PFSK-1 (cell line): ENCODE data around the gene GPBP1.

Experiments
- POLR2AphosphoS5 ChIP-seq: IDR thresholded peaks from 2 replicates; pipeline ENCODE4 v1.6.1; 2012; ENCODE audit warnings: low read depth, mild to moderate bottlenecking, control low read depth, low read length, moderate library complexity
- SIN3A ChIP-seq: IDR thresholded peaks from 2 replicates; pipeline ENCODE4 v1.6.1; 2012; ENCODE audit warnings: mild to moderate bottlenecking, low read length, moderate library complexity, borderline replicate concordance; ENCODE audit not compliant: insufficient read depth
- TAF1 ChIP-seq: IDR thresholded peaks from 2 replicates; pipeline ENCODE4 v1.6.1; 2012; ENCODE audit warnings: low read length, control low read depth, borderline replicate concordance; ENCODE audit not compliant: insufficient read depth
- TF ChIP-seq, protein P1 (sequence below), 2 experiments: IDR thresholded peaks; 2 replicates each; pipeline versions ENCODE4 v1.6.1 to v1.8.0; 2011 to 2012; ENCODE audit warnings: low read depth in 2 of 2, low read length in 2 of 2, control low read depth in 1 of 2, inconsistent platforms in 1 of 2, mild to moderate bottlenecking in 1 of 2, moderate library complexity in 1 of 2; ENCODE audit not compliant: insufficient read depth in 1 of 2

GRCh38 chr5:57243286-57244137 lies 69.7 kb downstream of the GPBP1 start:
- TF ChIP-seq POLR2AphosphoS5, result no peak
- TF ChIP-seq, protein P1, sequence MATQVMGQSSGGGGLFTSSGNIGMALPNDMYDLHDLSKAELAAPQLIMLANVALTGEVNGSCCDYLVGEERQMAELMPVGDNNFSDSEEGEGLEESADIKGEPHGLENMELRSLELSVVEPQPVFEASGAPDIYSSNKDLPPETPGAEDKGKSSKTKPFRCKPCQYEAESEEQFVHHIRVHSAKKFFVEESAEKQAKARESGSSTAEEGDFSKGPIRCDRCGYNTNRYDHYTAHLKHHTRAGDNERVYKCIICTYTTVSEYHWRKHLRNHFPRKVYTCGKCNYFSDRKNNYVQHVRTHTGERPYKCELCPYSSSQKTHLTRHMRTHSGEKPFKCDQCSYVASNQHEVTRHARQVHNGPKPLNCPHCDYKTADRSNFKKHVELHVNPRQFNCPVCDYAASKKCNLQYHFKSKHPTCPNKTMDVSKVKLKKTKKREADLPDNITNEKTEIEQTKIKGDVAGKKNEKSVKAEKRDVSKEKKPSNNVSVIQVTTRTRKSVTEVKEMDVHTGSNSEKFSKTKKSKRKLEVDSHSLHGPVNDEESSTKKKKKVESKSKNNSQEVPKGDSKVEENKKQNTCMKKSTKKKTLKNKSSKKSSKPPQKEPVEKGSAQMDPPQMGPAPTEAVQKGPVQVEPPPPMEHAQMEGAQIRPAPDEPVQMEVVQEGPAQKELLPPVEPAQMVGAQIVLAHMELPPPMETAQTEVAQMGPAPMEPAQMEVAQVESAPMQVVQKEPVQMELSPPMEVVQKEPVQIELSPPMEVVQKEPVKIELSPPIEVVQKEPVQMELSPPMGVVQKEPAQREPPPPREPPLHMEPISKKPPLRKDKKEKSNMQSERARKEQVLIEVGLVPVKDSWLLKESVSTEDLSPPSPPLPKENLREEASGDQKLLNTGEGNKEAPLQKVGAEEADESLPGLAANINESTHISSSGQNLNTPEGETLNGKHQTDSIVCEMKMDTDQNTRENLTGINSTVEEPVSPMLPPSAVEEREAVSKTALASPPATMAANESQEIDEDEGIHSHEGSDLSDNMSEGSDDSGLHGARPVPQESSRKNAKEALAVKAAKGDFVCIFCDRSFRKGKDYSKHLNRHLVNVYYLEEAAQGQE (IDR thresholded peaks at IDR 0.05; ENCODE audit: insufficient read depth in 1 of 2, low read depth in 2 of 2, low read length in 2 of 2), result no peak
- TF ChIP-seq TAF1, result no peak
- TF ChIP-seq SIN3A, result no peak
